Mucosa of stomach (tissue), 1 donor: Measurements from ENCODE around the gene CXCR6.

Source experiments
- H3K27me3 ChIP-seq: one replicate; pipeline ENCODE4 v1.7.0; 2013; ENCODE audit warnings: mild to moderate bottlenecking, low read length; ENCODE audit not compliant: control insufficient read depth, insufficient read depth
- H3K36me3 ChIP-seq: one replicate; pipeline ENCODE4 v1.7.0; 2013; ENCODE audit warnings: low read length; ENCODE audit not compliant: control insufficient read depth, insufficient read depth
- H3K4me1 ChIP-seq: one replicate; pipeline ENCODE4 v1.7.0; 2013; ENCODE audit warnings: mild to moderate bottlenecking, low read length; ENCODE audit not compliant: control insufficient read depth, insufficient read depth
- H3K4me3 ChIP-seq: one replicate; pipeline ENCODE4 v1.7.0; 2013; ENCODE audit warnings: low read length
- H3K9ac ChIP-seq: one replicate; pipeline ENCODE4 v1.7.0; 2013; ENCODE audit warnings: mild to moderate bottlenecking, low read length, moderate library complexity
- H3K9me3 ChIP-seq: one replicate; pipeline ENCODE4 v1.7.0; 2013; ENCODE audit warnings: mild to moderate bottlenecking, low read length, moderate library complexity; ENCODE audit not compliant: control insufficient read depth
- donor health status: Pancreatic carcinoma.

The CXCR6 gene

DNA sequence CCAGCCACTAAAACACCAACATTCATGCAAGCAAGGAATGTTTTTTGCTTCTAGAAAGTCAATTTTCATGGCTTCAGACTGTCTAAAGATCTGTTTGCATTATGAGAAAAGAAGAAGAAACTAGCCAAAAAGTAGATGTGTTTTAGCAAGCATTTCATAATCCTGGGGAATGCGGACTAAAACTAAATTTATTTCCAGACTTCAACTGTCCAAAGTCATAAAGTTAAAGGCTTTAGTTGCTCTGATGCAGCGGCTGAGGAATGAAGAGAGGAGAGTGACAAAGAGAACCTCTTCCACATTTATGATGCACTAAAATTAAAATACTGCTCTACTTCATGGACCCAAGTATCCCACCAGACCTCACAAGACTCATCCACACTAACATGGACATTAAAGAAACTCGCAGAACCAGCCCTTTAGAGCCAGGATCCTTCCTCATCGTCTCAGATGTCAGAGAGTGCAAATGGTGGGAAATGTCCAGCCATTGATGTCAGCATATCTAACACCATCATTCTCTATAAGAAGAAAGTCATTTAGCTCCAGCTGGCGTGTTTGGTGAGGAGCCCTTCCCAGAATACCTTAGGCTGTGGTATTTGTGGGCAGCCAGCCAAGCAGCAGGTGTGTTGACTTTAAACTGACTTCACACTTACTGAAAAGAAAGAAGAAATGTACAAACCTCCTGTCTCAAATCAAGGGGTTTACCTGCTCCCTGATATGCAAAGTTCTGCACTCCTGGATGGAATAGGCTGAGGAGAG lies 34.9 kb downstream of the CXCR6 start:
- peaks cover 14% of the 10 kb centered on the region for H3K36me3 ChIP-seq
- H3K4me3 ChIP-seq = no peak overlapping the region
- no peaks in the 10 kb centered on the region for H3K9me3 ChIP-seq
- H3K9ac ChIP-seq = no peak overlapping the region
- H3K27me3 ChIP-seq = no peaks in the 10 kb centered on the region
- peaks cover 58% of the 10 kb centered on the region for H3K4me1 ChIP-seq

DNA sequence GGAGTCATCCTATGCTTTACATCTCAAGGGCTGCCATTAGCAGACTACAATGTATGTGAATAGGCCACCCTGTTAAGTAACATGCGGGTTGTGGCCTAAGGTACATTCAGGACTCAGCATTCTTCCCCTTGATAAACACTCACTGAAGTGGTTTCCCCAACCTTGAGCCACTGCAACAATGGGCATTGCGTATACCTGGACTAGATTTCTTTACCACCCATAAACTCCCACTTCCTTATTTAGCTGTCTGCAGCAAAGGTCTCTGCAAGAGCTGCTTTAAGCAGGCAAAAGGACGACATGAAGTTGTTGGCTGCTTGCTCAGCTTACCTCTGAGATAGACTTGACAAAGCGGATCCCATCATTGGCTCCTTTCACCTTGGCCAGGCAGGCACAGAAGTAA lies 36.1 kb downstream of the CXCR6 start:
- peaks cover 15% of the 10 kb centered on the region for H3K36me3 ChIP-seq
- peaks cover 70% of the 10 kb centered on the region for H3K4me1 ChIP-seq
- H3K9ac ChIP-seq = no peak overlapping the region
- H3K27me3 ChIP-seq = no peaks in the 10 kb centered on the region
- H3K4me3 ChIP-seq = no peak overlapping the region
- H3K9me3 ChIP-seq = no peaks in the 10 kb centered on the region

- Histone ChIP-seq H3K36me3 (peaks cover 15% of the 10 kb centered on the region), H3K27me3 (no peaks in the 10 kb centered on the region), H3K4me3 (no peak overlapping the region), H3K9ac (no peak overlapping the region), H3K9me3 (no peaks in the 10 kb centered on the region), H3K4me1 (peaks cover 78% of the 10 kb centered on the region)
Observed at GRCh38 chr3:45980229-45980813, 37.1 kb downstream of the CXCR6 start.

- no peaks in the 10 kb centered on the region for H3K9me3 ChIP-seq
- H3K4me3 ChIP-seq = no peak overlapping the region
- no peak overlapping the region for H3K9ac ChIP-seq
- H3K36me3 ChIP-seq = peaks cover 15% of the 10 kb centered on the region
- H3K27me3 ChIP-seq = no peaks in the 10 kb centered on the region
- peaks cover 80% of the 10 kb centered on the region for H3K4me1 ChIP-seq
Observed at GRCh38 chr3:45980819-45981218, 37.6 kb downstream of the CXCR6 start.

DNA sequence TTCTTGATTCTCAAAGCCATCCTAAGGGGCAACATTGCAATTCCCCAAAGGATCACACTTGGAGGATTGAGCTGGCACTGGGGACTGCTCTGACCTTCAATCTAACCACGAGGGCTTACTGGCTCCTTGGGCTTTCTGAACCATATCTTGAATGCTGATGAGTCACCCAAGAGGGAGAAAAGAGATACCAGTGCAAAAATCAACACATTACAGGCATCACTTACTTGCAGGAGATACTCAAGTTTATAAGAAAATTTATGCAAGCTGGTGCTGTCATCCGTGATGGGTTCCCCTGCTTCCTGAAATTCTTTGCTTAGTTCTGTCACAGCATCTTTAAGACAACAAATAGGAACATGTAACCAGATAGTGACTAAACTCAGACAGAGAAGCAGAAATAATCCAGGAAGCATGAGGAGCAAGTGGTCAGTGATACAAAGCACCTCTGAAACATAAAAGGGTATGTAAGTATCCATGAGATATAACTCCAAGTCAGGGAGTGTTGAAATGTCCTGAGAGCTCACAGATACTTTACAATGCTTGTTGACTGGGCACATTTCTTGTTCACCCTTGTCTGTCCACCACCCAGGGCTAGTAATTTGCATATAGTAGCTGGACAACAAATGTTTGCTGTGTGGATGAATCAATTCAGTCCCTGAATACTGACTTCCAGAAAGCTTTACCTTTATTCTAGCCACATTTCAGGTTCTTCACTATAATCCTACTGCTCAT lies 38.2 kb downstream of the CXCR6 start:
- peaks cover 15% of the 10 kb centered on the region for H3K36me3 ChIP-seq
- peaks cover 82% of the 10 kb centered on the region for H3K4me1 ChIP-seq
- no peaks in the 10 kb centered on the region for H3K27me3 ChIP-seq
- H3K9ac ChIP-seq = no peak overlapping the region
- no peak overlapping the region for H3K4me3 ChIP-seq
- no peaks in the 10 kb centered on the region for H3K9me3 ChIP-seq

DNA sequence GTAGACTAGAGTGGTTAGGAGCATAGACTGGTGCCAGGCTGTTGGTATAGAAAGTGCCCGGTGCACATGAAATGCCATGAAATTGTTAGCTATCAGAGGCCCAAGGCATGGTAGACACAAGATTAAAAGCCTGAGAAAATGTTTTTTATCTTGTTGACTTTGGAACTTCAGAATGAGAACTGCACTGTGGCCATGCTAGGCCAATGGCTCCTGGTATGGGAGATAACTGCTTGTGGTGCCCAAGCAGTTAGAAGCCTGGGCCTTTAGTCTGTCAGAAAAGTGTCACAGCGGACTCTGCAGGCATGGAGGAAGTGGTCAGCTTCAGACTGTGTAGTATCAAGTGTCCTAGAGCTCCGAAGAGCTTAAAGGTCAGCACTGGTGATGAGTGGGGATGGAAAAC lies 40.5 kb downstream of the CXCR6 start:
- Histone ChIP-seq H3K4me1 (peaks cover 85% of the 10 kb centered on the region), H3K27me3 (no peaks in the 10 kb centered on the region), H3K9me3 (no peaks in the 10 kb centered on the region), H3K36me3 (peaks cover 15% of the 10 kb centered on the region), H3K4me3 (no peak overlapping the region), H3K9ac (no peak overlapping the region)

DNA sequence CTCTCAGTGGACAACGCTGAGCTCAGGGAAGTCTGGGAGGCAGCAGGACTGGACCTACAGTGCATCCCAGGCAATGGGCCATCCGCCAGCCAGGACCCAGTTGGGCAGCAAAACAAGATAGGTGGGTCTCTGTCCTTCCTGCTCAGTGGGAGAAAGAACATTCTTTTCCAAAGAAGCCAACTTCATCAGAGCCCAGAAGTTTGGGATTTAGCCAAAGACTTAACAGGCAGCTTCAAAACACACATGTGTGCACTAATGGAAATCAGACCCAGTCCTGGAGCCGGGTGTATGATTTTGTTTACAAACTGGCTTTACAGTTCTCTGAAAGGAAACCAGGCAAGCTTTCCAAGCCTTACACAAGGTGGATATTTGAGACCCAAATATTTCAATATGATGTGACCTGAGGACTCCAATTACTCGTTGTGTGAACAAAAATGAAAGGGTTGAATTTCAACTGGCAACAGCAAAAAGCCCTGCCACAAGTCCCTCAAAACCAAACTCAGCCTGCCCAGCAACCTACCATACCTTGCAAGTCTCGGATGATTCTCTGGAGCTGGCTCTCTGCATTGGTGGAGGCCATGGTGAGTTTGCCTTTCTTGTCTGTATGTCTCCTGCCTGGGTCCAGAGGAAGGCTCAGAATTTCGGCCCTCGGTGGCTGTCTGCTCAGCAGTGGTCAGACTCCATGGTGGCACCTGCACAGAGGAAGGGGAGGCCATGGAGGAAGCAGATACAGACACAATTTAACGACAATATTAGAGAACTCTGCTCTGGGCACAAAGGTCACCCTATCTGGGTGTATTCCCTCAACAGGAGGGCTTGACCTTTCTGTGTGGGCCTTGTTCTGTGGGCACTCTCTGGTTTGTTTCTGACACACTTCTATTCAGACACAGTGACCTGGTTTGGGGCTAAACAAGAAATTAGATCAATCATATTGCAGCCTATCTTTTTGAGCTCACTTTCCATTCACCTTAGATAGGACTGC lies 41.4 kb downstream of the CXCR6 start:
- peaks cover 15% of the 10 kb centered on the region for H3K36me3 ChIP-seq
- no peaks in the 10 kb centered on the region for H3K9me3 ChIP-seq
- H3K4me1 ChIP-seq = peaks cover 87% of the 10 kb centered on the region
- peak overlapping the region; percentile 67 for H3K9ac ChIP-seq
- no peak overlapping the region for H3K4me3 ChIP-seq
- H3K27me3 ChIP-seq = no peaks in the 10 kb centered on the region

DNA sequence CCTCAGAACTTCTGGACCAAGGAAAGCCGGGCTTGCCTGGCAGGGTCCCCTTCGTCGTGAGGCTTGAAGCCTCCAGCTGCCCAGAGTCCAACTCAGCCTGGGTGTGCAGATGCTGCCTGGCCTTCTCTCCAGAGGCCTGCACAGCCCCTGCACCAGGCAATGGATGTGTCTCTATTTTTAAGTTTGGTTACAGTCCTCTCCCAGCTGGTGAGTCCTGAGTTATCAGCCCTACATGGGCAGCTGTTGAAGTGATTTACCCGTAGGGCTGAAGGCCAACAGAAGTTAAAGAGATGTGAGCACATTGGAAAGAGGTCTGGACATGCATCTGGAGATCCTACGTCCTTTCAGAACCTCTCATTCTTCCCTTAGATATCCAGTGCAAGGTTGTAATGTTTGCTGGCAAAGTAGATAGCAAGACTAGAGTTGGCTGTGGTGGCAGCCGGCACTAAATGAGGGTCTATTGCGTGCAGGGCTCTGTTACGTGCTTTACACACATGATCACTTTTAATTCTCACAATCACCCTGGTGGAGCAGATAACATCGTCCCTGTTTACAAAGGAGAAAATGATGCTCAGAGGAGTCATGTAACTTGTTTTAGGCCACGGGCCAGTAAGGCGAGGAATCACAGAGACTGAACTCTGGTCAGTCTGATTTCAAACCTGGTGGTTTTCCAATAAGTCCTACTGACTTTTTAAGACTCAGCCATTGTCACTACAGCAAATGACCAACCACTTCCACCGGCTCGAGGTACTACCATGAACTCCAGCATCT lies 42.5 kb downstream of the CXCR6 start:
- H3K36me3 ChIP-seq = peaks cover 15% of the 10 kb centered on the region
- H3K4me3 ChIP-seq = no peak overlapping the region
- H3K9me3 ChIP-seq = no peaks in the 10 kb centered on the region
- no peaks in the 10 kb centered on the region for H3K27me3 ChIP-seq
- peaks cover 94% of the 10 kb centered on the region for H3K4me1 ChIP-seq
- peak overlapping the region; percentile 67 for H3K9ac ChIP-seq

DNA sequence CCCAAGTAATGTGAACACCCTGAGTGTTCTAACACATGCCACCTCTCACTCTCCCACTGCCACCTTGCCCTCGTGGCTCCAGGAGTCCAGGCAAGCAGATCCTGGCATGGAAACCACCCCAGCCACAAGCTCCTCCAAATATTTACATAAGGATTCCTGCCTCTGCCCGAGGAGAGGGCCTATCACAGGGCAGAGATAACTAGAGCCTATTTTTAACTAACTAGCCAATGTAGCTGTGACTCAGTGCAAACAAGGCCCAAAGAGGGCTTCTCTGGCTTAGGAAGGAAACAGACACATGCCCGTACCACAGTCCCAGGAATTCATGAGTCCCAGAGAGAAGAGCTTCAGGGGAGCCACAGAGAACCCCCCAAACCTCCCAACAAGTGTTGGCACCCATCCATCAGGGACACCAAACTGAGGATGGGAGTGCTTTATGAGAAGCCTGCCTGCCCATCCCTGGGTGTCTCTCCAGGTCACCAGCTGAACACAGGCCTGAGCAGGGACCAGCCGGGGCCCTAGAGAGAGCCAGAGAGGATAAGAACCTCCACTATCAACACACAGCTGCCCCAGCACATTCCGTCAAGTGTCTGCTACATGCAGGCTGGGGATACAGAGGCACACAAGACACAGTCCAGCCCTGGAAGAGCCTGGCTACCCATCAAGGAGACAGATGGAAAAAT lies 43.2 kb downstream of the CXCR6 start:
- no peak overlapping the region for H3K4me3 ChIP-seq
- H3K4me1 ChIP-seq = peaks cover 88% of the 10 kb centered on the region
- H3K27me3 ChIP-seq = no peaks in the 10 kb centered on the region
- no peaks in the 10 kb centered on the region for H3K9me3 ChIP-seq
- peak overlapping the region; percentile 67 for H3K9ac ChIP-seq
- H3K36me3 ChIP-seq = peaks cover 12% of the 10 kb centered on the region

- Histone ChIP-seq H3K27me3 (no peaks in the 10 kb centered on the region), H3K4me1 (peaks cover 88% of the 10 kb centered on the region), H3K4me3 (no peak overlapping the region), H3K9ac (peak overlapping the region; percentile 67), H3K9me3 (no peaks in the 10 kb centered on the region), H3K36me3 (peaks cover 7% of the 10 kb centered on the region)
Observed at GRCh38 chr3:45987368-45988291, 44.4 kb downstream of the CXCR6 start.
